Activated CD8-positive, alpha-beta memory T cell treated with anti-CD3 and anti-CD28 coated beads, Interleukin-2, amount 50 U/mL, for 48 hours (primary cell): Measurements from ENCODE around the gene ADAM22.
"Not testable (repeated sequence)": the region's sequence is repeated elsewhere in the genome, so short reads cannot be mapped to it uniquely, and the experiment has no call there.

ENCODE experiments used
- DNase-seq: peaks from one replicate; pipeline ENCODE4 v3.0.0-alpha.2; 2020

Gene ADAM22

GRCh38 chr7:88115258-88115796, 181.3 kb downstream of the ADAM22 start:
- no peak for DNase-seq

- no peak for DNase-seq
These were observed 181.8 kb downstream of the ADAM22 start for GRCh38 chr7:88115816-88116215.

DNA sequence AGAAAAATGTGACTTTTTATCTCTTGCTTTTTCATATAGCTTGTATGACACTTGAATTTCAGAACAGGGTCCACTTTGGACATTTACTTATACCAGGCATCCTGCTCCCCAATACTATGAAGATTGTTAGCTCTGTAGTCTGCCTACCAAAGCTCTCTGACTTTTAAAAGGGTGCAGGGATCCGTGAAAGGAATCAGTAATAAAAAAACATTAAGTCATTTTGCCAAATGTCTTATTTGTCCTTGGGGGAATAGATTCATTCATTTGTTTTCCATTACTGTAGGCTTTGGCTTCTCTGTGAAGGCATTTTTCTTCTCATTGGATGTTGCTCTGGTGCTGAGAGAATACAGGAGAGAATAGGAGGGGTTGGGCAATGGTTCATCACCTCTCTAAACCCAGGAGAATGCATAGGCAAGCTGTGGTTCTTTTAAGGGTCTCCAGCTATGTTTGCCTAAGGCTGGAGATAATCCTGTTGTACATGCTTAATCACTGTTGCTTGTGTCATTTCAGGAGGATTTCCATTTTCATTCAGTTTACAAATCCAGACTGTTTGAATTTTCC, 182.3 kb downstream of the ADAM22 start:
- DNase-seq = no peak

DNA sequence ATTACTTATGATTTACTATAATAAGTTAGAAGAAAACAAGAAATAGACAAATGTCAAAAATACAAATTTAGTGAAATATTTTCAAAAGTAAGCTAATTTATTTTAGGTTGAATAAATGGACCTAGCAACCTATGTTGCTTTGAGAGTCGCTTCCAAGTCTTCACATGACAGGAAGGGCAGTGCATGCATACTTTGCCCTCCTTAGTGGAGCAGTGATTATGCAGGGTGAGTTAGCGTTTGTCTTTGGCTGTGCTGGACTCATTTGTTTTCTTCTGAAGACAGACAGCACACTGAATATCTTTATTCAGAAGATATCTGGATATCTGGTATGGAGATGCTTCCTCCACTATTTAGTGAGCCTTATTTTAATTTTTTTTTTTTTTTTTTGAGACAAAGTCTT, 183.3 kb downstream of the ADAM22 start:
- no peak for DNase-seq

DNA sequence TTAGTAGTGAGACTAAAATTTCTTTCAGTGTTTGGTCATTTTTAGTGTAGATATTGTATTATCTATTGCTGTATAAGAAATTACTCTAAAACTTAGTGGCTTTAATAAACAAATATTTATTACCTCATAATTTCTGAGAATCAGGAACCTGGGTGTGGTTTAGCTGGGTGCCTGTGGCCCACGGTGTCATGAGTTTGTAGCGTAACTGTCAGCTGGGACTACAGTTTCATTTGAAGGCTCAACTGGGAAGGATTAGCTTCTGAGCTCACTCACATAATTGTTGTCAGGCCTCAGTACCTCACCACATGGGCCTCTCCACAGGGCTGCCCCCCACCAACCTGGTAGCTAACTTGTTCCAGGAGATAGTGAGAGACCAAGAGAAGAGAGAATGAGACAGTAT, 187.3 kb downstream of the ADAM22 start:
- no peak for DNase-seq

DNA sequence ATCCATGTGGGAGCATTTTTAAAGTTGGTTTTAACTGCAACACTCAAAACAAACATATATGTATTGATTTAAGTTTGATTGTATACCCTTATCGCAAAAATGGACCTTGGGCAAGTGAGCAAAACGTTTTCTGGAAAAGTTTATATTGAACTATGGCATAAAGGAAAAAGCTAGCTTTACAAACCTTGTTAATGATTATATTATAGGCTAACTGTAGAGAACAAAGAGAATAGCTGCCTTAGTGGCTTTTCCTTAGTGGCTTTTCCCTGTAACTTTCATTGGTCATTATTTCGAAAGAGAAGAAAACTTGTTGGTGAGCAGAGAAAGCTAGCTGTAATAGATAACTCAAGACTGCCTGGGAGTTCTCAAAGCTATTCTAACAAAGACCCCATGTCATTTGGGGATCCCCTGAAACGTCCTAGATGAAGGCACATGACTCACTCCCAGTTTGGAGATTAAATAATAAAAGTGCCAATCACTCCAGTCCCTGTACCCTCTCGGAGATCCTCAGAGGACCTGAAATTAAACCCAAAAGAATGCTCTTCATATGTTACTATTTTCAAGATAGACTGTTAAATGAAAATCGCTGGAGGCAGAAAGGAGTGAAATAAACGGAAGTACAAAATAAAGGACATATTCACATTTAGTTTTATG, 193.7 kb downstream of the ADAM22 start:
- DNase-seq = no peak

GRCh38 chr7:88132725-88133124, 198.7 kb downstream of the ADAM22 start:
- no peak for DNase-seq

GRCh38 chr7:88140947-88141346, 206.9 kb downstream of the ADAM22 start:
- no peak for DNase-seq

GRCh38 chr7:88141479-88141878, 207.4 kb downstream of the ADAM22 start:
- no peak for DNase-seq

DNA sequence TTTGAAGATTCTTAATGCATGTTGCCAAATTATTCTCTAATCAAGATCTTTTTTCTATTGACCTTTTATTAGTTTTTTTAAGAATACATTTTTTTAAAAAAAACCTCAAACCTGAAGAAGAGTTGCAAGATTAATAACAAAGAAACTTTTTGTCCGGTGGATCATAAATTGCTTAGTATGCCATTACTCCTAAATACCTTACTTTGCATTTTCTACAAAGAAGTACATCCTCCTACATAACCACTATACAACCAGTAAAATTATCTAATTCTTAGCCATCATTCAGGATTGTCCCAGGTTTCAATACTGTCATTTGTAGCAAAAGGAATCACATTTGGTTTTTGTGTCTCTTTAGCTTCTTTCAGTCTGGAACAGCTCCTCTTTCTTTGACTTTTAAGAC, 207.9 kb downstream of the ADAM22 start:
- DNase-seq = no peak

- DNase-seq = no peak
These were observed 212.6 kb downstream of the ADAM22 start for GRCh38 chr7:88146616-88147015.

GRCh38 chr7:88147341-88147740, 213.3 kb downstream of the ADAM22 start:
- DNase-seq = no peak

DNA sequence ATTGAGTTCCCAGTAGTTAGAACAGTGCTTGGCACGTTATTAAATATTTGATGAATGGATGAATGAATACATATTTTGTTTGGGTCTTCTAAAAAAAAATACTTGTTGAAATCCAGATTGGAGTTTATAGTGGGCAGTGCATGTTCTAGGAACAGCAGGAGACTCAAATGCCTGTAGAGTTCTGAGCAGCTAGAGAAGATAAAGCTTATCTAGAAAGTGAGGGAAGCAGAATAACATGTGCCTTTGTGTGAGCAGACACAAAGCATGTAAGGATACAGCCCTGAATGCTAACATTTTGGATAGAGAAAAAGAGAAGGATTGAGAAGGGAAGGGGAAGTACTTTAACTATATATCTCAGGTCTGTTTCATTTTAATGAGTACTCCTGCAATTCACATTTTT, 213.9 kb downstream of the ADAM22 start:
- no peak for DNase-seq

GRCh38 chr7:88150033-88150432, 216.0 kb downstream of the ADAM22 start:
- DNase-seq = no peak

- DNase-seq = no peak
These were observed 217.2 kb downstream of the ADAM22 start for GRCh38 chr7:88151119-88151790.

DNA sequence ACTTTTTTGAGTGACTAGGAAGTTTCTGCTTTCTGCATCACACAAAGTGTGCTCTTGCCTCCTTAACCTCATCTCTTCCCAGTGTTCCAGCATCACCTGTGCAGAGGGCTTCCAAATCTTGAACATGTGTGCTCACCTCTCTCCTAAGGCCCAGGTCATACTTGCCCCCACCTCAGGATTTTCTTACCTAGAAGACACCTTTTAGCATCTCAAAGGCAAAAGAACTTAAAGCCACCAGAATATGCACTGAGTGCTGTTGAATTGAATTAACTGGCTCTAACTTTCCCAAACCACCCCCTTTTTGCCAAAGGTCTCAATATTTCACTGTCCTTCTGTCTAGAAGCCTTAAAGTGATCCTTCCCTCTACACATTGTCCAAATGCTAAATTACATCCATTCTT, 219.3 kb downstream of the ADAM22 start:
- no peak for DNase-seq

- DNase-seq = no peak
These were observed 221.7 kb downstream of the ADAM22 start for GRCh38 chr7:88155756-88156155.

GRCh38 chr7:88156356-88156755, 222.3 kb downstream of the ADAM22 start:
- no peak for DNase-seq

- DNase-seq = not testable (repeated sequence)
These were observed 225.7 kb downstream of the ADAM22 start for GRCh38 chr7:88159741-88160140.

DNA sequence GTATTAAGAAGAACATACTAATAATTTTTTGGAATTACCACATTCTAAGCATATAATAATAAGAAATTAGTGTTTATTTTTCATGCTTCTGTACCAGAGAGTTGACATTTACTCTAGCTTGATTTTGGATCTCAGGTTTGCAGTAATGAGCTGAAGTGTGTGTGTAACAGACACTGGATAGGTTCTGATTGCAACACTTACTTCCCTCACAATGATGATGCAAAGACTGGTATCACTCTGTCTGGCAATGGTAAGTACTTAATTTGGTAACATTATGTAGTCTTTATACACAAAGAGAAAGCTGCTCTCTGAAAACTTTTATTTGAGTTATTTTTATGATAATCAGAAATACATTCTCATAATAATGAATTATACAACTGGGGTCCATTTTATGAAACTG, 231.6 kb downstream of the ADAM22 start:
- no peak for DNase-seq

- DNase-seq = no peak
These were observed 233.2 kb downstream of the ADAM22 start for GRCh38 chr7:88167223-88167622.

- DNase-seq = no peak
These were observed 233.7 kb downstream of the ADAM22 start for GRCh38 chr7:88167721-88168120.

DNA sequence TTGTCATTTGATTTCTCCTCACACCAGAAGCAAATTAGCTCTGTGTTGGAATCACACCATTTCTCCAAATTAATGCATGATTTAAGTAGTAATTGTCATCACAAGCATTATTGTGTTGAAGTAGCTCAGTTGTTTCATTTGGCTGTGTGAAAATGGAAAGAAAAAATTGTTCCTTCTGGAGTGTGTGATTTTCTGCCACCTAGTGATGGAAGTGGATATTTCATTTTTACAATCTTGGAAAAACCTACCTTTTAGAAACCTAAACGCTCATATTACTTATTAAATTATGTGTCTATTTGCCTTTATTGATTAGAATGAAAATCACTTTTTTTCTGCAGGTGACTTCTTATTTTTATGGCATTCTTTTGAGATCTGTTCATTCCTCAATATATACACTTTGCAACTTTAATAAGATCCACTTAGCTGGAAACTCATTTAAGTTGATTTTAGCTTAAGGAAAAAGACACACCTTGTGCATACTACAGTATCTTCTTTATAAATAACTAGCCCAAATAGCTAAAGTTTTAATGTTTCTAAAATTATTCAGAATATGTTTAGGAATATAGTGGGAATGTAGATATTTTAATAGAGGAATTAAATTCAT, 235.8 kb downstream of the ADAM22 start:
- DNase-seq = no peak

- DNase-seq = no peak
These were observed 238.8 kb downstream of the ADAM22 start for GRCh38 chr7:88172842-88173241.
